GM18858 (cell line): ENCODE data around the gene HES4.
"Not testable (repeated sequence)": the region's sequence is repeated elsewhere in the genome, so short reads cannot be mapped to it uniquely, and the experiment has no call there.

Experiments used
- ATAC-seq: cut with Tn5 transposase; IDR thresholded peaks from one replicate; pipeline ENCODE4 v1.9.1; 2021; ENCODE audit not compliant: unreplicated experiment

The HES4 gene

GRCh38 chr1:1019122-1019999 lies 19.5 kb upstream of the HES4 start:
- peak; percentile 54 for ATAC-seq

DNA sequence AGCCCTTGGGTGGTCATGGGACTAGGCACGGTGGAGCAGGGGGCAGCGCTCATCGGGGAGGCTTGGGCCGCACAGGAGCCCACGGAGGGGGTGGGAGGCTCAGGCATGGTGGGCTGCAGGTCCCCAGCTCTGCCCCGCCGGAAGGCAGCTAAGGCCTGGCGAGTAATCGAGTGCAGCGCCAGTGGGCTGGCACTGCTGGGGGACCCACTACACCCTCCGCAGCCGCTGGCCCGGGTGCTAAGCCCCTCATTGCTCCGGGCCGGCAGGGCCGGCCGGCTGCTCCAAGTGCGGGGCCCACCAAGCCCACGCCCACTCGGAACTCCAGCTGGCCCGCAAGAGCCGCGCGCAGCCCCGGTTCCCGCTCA lies 18.4 kb upstream of the HES4 start:
- not testable (repeated sequence) for ATAC-seq

DNA sequence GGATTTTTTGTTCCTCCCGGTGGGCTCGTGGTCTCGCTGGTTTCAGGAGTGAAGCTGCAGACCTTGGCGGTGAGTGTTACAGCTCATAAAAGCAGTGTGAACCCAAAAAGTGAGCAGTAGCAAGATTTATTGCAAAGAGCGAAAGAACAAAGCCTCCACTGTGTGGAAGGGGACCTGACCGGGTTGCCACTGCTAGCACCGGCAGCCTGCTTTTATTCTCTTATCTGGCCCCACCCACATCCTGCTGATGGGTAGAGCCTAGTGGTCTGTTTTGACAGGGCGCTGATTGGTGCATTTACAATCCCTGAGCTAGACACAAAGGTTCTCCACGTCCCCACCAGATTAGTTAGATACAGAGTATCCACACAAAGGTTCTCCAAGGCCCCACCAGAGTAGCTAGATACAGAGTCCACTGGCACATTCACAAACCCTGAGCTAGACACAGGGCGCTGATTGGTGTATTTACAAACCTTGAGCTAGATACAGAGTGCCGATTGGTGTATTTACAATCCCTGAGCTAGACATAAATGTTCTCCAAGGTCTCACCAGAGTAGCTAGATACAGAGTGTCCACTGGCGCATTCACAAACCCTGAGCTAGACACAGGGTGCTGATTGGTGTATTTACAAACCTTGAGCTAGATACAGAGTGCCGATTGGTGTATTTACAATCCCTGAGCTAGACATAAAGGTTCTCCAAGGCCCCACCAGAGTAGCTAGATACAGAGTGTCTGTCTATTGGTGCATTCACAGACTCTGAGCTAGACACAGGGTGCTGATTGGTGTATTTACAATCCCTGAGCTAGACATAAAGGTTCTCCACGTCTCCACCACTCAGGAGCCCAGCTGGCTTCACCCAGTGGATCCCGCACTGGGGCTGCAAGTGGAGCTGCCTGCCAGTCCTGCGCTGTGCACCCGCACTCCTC lies 17.8 kb upstream of the HES4 start:
- not testable (repeated sequence) for ATAC-seq

DNA sequence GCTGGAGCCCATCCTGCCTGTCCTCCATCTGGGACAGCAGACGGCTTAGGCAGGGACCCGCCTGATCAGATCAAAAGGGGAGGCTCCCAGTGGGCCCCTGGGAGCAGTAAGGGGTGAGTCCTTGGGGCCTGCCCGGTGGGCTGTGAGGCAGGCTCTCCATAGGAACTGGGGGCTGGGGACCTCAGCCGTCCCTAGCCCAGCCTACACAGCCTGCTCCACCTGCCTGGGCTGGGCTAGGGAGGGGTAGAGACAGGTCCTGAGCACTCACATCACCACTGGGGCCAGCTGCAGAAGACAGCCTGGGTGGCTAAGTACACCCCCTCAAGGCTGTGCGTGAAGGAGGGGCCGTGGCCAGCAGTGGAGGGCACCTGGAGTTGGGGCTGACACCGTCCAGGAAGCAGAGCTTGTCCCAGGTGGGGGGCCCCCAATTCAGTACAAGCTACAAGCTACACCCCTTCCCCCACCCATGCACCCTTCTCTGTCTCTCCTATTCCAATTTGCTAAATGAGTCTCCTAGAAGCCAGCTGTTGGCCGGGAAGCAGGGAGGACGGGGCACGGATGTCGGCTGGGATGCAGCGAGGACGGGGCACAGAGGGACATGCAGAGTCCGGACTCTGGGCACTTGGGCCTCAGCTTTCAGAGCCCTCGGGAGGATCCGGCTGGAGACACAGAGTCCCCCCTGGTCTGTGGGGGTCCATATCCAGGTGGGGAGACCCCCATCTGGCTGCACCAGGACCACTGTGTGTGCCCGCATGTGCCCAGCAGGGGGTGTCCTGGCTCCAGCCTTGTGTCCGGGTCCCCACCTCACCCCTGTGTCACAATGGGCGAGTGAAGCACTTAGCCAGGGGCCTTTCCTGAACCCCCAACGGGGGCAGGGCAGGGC lies 15.1 kb upstream of the HES4 start:
- ATAC-seq = no peak

DNA sequence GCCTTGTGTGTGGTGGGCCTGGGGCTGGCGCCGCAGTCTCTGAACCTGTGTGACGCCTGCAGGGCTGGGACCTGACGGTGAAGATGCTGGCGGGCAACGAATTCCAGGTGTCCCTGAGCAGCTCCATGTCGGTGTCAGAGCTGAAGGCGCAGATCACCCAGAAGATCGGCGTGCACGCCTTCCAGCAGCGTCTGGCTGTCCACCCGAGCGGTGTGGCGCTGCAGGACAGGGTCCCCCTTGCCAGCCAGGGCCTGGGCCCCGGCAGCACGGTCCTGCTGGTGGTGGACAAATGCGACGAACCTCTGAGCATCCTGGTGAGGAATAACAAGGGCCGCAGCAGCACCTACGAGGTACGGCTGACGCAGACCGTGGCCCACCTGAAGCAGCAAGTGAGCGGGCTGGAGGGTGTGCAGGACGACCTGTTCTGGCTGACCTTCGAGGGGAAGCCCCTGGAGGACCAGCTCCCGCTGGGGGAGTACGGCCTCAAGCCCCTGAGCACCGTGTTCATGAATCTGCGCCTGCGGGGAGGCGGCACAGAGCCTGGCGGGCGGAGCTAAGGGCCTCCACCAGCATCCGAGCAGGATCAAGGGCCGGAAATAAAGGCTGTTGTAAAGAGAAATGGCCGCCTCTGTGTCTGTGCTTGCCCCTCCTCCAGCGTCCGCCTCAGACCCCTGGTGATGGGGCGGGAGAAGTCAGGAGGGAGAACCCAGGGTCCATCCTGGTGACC lies 14.2 kb upstream of the HES4 start:
- ATAC-seq = no peak

DNA sequence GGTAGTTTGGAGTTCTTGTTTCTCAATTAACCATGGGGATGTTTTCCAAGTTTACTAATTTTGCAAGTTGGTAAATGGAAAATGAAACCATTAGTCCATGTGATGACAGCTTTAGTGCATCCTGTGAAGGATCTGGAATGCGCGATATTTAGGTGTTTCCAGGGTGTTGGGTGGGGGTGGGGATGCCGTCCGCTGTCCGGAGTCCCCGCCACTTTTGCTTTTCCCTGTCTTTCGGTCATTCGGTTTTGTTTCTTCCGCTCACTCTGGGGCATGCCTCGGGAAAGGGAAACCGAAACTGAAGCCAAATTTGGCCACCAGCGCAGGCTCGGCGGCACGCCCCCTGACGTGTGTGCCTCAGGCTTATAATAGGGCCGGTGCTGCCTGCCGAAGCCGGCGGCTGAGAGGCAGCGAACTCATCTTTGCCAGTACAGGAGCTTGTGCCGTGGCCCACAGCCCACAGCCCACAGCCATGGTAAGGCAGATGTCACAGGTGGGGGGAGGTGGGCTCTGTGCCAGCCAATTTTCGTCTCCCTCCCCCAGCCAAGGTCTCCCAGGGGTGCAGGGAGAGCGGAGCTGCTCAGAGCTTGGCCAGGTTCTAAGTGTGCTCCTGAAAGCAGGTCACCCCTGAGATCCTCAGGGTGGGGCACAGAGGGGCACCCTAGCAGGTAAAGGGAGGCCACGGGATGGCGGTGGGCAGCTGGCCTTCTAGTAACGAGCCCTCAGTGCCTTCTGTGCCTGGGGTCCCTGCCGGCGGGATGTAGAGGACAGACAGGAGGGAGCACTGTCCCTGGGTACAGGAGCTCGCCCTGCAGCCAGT lies 13.4 kb upstream of the HES4 start, which contains the start of gene ISG15:
TSS of gene ISG15 (plus strand) at position 393 of the 817 bp plus-strand sequence. CDS start at position 470, 77 bp downstream.
- ATAC-seq = no peak

- ATAC-seq = not testable (repeated sequence)
Observed at GRCh38 chr1:1012736-1013104, 12.8 kb upstream of the HES4 start.

DNA sequence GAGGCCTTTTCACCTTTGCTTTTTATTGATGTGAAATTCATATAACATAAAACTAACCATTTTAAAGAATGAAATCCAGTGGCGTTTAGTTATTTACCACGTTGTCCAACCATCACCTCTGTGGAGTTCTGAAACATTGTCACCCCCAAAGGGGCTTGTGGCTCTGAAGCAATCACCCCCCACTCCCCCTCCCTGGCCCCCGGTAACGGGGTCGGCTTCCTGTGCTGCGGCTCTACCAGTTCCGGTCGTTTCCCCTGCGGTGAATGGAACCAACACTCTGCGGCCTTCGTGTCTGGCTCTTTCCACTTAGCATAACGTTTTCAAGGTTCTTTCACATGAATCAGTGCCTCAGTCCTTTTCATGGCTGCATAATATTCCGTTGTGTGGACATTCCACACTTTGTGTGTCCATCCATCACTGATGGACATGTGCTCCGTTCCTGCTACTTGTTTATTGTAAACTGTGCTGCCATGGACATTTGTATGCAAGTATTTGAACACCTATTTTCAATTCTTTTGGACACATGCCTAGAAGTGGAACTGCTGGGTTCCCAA lies 11.6 kb upstream of the HES4 start:
- ATAC-seq = no peak

DNA sequence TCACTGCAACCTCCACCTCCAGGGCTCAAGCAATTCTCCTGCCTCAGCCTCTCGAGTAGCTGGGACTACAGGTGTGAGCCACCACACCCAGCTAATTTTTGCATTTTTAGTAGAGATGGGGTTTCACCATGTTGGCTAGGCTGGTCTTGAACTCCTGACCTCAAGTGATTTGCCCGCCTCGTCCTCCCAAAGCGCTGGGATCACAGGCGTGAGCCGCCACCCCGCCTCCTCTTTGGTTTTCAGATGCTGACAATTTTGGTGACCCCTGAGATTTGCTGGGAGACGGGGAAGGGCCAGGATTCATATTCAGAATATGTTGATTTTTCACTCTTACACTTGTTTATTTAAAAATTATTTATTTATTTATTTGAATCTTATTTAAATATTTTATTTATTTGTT lies 10.2 kb upstream of the HES4 start:
- ATAC-seq = not testable (repeated sequence)

- no peak for ATAC-seq
Observed at GRCh38 chr1:1006305-1007159, 6.6 kb upstream of the HES4 start.

GRCh38 chr1:1005774-1006304 lies 5.9 kb upstream of the HES4 start:
- ATAC-seq = no peak

DNA sequence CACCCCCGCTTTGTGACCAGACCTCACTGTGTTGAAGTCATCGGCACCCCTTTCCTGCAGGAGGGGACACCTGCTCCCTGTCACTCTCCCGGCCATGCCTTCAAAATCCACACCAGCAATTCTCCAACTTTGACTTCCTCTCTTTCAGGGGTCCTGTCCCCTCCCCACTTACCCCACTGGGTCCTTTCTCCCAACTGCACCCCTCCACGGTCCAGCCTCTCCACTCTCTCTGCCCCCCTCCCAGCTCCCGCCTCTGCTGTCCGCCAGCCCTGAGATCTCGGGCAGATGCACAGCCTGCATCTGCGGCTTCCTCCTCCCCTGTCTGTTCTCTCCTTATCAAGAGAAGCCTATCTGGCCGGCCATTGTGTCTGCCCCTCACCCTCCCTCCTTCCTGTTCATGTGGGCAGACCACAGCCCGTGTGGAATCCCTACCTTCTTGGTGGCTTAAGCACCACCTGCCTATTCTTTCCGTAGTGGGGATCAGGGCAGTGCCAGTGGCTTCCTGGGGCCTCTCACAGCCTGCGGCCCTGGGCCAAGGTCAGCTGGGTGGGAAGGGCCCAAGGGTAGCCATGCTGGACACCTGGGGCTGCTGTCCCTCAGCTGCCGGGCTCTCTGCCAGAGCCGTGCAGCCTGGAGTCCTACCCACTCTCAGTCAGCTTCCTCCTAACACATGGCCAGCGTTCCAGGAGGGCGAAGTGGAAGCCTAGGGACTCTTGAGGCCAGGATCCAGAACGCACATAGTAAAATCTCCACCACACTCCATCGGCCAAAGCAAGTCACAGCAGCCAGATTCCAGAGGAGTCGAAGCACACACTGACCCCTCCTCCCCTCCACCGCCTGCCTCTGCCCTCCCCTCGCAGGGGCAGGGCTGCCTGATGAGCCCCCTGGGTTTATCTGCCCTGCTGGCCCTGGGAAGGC lies 5.1 kb upstream of the HES4 start:
- no peak for ATAC-seq

DNA sequence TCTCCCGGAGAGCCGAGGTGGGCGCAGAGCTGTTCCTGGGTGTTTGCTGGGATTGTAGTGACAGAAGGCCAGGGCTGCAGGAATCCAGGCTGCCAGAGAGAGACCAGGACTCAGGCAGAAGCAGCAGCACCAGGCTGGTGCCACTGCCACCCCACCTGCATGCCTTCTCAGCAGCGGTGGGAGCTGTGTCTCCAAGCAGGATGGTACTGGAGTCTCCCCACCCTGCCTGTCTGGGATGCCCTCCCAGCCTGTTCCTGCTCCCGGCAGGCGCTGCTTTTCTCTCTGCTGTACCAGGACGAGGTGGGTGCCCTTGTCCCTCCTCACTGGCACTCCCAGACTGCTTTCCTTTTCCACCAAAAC lies 4.5 kb upstream of the HES4 start:
- no peak for ATAC-seq

DNA sequence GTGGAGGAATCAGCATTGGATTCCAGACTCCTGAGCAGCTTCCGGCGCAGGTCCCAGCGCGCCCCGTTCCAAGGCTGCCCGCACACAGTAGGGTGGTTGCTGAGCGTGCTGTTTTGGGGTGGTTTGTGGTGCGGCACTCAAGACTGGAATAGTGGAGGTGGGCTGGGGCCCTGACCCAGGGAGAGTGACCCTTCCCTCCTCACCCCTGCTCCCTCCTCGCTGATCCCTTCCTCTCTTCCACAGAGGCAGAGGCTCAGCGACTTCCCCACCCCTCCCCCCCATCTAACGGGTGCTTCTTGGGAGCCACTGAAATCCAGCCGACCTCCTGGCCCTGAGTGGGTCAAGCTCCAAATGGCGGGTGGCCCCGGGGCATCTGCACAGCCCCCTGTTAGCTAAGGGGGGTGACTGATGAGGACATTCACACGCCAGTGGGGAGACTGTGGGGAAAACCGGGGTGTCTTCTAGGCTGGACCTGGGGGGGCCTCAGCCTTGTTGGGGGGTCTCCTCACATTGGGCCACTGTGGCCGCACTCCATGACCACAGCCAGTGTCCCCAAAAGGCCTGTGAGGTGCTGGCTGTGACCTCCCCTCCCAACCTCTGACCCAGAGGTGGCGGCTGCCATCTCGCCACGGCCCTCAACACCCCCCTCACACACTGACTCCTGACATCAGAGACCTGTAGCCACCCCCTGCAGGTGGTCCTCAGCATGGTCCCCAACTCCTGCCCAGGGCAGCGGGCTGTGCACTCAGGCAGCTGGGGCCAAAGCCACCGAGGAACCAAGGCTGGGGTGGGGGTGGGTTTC lies 3.9 kb upstream of the HES4 start:
- ATAC-seq = no peak

DNA sequence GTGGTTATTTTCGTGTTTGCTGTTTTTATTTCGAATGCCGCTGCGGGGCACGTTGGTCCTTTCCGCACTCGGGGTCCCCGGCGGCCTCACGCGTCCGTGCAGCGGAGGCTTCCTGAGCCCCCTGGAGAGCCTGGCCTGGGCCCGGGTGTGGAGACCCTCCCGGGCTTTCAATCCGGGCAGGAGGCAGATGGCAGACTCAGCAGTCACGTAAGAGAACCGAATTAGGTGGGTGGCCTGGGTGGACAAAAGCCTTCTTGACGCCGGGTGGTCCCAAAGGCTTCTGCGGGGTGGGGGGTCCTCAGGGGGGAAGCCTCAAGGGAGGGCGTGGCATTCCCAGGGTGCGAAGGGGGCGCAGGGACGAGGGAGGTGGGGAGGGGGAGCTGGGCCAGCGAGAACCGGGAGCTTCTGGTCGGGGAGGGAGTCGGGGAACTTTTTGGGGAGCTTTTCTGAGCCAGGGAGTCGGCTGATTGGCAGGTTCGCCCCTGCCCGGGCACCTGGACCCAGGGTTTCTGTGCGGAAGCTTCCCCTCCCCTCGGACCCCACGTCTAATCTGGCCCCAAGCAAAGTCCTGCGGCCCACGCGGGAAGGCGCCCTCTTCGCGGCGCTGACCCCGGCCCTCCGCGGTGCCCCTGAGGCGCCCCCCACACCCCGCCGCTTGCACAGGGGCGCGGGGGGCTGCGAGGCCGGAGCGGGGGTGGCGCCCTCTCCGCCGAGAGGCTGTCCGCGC lies 1.3 kb upstream of the HES4 start:
- ATAC-seq = no peak
